CD4-positive, alpha-beta T cell treated with Interleukin-10 for 1 hour (primary cell): Measurements from ENCODE around the gene NRIP3.

Experiments used
- DNase-seq: peaks from one replicate; pipeline ENCODE4 v3.0.0-alpha.2; 2020

Gene NRIP3

DNA sequence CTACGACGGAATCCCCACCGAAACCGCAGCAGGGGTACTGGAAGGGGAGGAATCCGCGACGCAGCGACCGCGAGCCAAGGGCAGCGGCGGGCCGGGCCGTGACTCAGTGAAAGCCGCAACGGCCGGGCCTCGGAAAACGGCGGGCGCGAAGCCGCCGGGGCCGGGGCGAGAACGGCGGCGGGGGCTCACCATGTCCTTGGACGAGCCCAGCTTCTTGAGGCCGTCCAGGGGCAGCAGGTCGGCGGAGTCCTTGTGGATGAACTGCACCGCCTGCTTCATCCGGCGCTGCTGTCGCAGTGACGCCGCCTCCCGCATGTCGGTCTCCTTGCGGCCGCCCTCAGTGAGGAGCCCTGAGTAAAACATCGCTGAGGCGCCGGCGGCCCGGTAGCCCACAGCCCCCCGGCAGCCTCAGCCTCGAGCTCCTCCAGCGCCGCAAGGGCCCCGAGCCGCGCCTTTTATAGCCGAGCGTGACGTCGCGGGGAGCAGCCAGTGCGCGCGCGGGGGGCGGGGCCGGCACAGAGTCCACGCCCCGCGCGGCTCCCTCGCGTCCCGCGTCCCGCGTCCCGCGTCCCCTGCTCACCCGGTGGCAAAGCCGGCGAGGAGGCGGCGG is at the start of gene NRIP3:
NRIP3 (minus strand) TSS at position 429 of the 610 bp plus-strand sequence; CDS start at position 363, 66 bp downstream.
- peak; percentile 84 for DNase-seq

DNA sequence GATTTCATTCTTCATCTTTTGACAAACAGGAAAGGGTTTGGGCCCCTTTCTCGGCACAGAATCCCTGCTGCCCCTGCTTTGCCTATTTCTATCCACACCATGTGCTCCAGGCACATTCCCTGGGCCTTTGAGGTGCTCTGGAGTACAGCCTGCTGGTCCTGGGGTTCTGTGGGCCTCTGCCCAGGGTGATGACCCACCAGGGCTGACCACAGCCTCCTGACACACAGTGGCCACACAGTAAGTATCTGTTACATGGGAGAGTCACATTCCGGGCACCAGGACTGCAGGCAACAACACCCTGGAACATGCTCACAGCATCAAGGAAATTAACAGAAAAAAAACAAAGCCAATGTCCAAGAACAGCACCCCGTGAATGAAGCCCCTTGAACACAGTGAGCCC is 48.5 kb upstream of the NRIP3 start:
- DNase-seq, result no peak

DNA sequence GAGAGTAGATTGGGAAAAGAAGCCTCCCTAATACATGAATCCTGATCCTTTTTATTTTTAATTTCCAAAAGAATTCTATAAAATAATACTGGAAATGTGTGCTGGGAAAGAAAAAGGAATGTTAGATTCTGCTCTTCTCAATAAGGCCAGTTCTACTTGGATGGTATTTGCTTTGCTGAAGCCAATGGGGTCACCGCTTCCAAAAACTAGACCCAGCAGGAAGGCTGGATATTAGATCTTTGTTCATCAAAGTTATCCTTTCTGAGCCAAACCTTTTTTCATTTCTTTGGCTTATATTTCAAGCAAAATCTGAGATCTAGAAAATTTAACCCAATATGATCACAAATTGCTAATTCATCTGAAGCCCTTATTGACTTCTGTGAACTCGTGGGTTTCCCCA is 46.2 kb upstream of the NRIP3 start:
- DNase-seq, result no peak

DNA sequence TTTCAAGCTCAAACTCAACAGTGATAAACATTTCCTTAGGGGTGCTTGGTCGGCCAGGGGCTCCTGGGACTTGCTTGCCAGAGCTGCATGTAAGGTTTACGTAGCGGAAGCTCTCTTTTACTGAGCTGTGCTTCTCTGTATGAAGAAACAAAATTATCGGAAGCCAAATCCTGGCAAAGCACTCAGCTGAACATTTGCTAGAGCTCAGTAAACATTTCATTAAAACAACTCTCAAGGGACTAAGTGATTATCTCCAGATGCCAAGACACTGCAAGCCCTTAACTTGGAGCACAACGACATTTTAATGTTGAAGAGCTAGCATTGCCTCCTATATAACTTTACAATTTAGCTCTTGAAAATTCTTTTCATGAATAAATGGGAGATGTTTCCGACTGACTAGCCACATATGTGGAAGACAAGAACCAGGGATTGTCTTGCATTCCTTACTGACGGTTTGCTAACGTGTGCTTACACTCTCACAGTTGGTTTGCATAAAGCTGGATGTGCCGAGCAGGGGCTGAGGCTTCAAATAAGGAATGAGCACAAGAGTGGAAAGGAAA is 44.2 kb upstream of the NRIP3 start:
- no peak for DNase-seq

DNA sequence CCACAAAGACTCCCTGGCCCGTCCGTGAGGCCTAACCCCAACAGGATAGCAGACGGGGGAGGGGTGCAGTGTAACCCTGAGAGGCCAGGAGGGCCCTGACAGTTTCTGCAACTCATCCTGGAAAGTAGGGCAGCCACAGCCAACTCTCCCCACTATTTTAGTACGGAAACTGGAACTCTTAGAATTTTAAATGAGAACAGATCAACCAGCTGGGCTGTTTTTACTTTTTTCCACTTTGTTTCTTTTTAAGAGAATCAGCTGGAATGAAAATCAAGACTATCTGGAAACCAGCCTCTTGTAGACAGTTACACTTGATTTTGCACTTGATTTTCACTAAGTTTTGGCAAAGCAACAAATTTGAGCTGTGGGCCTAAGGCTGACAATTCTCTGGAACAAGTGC is 42.7 kb upstream of the NRIP3 start:
- no peak for DNase-seq

DNA sequence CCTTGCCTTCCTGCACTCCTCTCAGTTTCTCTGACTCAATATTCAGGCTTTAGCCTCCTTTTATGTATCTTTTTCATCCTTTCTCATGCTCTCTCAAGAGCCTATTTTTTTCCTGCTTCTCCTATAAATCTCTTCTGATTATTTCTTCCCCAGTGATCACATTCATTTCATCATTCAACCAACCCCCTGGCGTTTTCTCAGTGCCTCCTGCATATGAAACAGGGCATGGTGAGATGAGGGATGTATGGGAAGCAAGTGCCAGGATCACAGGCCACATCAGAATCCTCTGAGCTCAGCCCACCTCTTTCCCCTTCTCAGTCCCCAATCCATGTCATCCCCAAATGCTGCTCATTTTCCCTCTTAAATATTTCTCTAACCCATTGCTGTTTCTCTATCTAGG is 38.7 kb upstream of the NRIP3 start:
- no peak for DNase-seq

DNA sequence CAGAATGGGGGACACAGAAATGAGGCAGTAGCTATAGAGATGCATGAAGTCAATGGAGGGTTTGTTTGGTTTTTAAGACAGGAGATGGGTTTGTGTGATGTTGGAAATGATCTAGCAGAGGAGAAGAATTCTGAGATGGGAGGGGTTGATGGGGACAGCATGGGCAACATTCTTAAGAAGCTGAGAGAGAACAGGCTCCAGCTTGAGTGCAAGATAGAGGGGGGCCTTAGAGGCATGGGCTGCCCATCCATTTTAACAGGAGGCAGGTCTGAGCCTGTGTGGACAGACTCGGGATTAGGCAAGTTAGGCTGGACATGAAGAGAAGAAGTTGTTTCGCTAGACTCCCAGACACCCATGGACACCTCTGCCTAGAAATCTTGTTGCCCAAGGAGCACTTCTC is 37.9 kb upstream of the NRIP3 start:
- DNase-seq, result no peak

DNA sequence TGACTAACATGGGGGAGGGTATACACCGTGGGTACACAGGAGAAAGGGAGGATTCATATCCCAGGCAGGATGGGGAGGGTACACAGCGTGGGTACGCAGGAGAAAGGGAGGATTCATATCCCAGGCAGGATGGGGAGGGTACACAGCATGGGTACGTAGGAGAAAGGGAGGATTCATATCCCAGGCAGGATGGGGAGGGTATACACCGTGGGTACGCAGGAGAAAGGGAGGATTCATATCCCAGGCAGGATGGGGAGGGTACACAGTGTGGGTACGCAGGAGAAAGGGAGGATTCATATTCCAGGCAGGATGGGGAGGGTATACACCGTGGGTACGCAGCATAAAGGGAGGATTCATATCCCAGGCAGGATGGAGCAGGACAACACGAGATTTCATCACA is 36.6 kb upstream of the NRIP3 start:
- no peak for DNase-seq

DNA sequence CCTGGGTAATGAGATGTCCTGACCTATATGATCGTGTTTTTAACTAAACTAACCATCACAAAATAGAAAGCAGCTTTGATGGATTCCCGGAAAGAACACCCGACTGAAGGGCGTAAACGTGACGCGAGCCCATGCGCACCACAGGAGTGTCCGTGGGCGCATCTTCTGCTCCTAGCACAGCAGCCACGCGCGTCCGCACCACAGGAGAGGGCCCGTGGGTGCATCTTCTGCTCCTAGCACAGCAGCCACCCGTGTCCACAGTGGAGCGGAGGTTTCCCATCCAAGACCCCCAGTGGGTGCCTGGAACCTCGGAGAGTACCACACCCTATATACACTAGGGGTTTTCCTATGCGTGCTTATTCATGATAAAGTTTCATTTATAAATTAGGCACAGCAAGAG is 36.1 kb upstream of the NRIP3 start:
- no peak for DNase-seq

DNA sequence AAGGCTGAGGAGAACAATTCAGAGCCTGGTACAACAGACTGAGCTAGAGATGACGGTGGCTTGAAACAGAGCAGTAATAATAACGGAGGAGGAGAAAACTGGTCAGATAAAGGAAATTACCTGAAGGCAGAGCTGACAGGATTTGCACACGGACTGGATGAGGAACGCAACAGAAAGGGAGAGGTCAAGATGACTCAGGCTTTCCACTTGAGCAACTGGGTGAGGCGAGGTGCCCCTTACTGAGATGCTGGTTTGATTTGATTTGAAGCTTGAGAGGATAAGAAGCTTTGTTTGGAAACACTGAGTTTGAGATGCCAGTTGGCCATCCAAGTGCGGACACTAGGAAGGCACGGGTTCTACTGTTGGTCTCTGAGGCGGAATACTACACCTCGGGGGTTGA is 35.4 kb upstream of the NRIP3 start:
- DNase-seq, result no peak

DNA sequence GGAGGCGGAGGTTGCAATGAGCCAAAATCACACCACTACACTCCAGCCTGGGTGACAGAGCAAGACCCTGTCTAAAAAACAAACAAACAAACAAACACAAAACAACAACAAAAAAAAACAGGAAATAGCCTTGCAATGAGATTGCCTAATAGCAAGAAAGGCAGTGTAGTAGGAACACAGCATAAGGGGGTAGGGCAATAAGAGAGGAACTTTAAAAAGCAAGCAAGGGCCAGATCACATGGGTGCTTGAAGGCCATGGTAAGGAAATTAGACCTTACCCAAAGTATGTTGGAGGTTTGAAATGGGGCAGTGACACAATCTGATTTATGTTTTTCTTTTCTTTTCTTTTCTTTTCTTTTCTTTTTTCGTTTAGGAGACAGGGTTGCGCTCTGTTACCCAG is 34.7 kb upstream of the NRIP3 start:
- no peak for DNase-seq

DNA sequence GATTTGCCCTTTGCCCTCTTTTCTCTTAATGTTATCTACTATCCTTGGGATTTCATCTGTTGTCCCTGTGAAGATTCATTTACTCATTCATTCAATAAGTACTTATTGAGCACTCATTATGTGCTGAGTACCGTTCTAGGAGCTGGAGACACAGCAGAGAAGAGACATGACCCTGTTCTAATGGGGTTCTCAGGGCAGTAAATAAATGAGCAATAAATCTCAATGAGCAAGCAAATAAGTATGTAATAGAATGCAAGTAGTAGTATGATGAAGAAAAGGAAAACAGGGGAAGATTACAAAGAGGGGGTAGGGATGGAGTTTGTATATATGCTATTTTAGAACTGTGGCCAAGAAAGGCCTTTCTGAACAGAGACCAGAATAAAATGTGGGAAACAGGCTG is 34.2 kb upstream of the NRIP3 start:
- DNase-seq, result no peak

DNA sequence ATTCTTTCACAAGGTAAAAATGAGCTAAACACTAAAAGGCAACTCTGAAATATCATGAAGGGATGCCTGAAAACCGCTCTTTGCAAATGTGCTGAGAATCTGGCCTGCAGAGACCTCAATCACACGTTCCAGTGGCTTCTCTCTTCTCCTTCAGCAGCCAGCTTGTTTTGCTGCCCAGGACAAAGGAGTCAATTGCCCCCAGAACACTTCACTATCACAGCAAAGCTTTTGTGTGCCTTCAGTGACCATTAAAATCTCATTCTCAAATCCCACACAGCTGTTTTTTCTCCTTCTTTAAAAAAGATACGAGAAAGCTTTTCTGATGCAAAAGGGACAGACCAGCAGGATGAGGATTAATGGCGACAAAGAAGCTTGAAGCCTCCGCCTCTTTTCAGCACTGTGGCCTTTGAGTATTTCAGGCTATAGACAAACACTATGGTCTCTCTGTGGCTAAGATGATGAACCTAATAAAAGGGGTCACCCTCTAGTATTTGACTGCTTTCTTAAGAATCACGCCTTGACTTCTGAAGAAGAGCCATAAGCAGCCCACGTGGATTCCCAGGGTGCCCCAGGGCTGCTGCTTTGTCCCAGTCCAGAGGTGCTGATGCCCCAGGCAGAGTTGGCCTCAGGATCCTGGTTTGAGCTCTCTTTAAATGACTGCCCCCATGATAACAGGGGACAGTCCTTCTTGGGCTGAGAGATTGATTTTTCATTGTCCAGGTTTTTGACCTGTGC is 33.4 kb upstream of the NRIP3 start:
- DNase-seq, result no peak

DNA sequence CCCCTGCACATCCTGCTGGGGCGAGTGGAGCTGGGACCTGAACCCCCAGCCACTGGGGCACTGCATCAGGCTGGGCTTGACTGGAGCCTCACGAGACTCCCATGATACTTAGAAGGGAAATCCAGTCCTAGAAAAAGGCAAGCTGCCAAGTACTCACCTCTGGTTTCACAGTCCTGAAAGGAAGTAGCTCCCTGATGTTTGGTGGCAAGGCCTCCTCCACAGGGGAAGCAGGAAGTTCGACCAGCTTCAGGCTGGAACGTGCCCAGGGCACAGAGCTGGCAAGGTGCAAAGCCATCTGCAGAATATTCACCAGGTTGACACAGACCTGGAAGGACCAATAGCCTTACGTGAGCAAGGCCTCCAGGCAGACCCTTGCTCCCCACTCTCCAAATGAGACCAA is 26.8 kb upstream of the NRIP3 start:
- no peak for DNase-seq

DNA sequence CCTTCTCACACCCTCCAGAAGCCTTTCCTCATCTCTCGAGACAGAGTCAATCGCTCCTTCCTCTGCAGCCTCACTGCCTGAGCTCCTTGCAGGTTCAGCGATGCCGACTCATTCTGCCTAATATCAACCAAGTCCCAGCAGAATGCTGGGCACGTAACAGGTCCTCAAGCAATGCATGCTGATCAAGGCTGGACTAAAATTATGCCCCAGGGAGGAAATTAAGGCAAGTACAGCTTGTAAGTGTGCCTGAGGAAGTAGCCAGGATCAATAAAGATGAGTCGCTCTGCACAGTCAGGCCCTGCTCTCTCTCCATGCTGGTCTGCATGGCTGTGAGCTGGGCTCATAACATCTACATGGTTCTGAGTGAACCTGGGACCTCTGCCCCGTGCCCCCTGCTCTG is 25.6 kb upstream of the NRIP3 start:
- DNase-seq, result no peak

DNA sequence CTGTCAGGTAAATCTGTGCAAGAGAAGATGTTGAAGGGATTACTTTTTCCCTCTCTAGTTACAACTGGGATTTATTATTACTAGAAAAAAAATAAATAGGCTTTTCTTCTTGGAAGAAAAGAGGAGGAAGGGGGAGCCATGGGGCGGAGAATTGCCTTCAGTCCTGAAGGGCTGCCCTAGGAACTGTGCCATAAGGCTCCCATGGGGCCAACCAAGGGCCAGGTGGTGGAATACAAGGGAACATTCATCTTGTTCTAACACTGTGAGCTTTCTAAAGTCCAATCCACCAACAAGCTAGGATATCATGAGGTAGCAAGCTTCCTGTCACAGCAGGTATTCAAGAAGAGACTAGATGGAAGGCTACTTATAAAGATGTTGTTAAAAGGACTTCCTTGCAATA is 24.8 kb upstream of the NRIP3 start:
- no peak for DNase-seq

DNA sequence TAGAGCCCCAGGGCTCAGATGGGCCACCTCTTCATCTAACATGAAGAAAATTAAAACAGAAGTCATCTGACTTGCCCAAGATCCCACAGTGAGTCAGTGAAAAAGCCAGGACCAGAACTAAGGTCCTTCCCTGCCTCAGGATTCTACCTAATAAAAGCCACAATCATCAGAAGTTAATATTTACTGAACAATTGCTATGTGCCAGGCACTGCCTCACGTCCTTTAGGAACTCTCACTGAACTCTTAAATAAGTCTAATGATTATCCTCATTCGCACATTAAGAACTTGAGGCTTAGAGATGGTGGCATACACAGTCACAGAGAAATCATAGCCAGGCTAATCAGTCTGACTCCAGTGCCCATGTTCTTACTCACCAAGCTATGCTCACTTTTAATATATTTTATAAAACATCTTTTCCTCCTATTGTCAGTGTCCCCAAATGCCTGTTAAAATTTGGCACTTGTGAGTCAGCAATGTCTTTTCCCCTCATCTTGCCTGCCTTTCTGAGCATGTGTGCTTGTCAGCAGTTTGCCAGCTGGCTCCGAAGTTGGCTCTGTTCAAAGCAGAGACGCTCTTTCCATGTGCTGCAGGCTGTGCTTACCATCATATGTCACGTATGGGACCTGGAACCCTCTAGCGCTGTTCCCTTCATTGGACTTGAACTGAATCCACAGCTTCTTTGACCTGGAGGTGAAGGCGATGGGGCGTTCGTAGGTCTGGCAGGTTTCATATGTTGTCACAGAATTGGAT is 21.5 kb upstream of the NRIP3 start:
- DNase-seq, result no peak

DNA sequence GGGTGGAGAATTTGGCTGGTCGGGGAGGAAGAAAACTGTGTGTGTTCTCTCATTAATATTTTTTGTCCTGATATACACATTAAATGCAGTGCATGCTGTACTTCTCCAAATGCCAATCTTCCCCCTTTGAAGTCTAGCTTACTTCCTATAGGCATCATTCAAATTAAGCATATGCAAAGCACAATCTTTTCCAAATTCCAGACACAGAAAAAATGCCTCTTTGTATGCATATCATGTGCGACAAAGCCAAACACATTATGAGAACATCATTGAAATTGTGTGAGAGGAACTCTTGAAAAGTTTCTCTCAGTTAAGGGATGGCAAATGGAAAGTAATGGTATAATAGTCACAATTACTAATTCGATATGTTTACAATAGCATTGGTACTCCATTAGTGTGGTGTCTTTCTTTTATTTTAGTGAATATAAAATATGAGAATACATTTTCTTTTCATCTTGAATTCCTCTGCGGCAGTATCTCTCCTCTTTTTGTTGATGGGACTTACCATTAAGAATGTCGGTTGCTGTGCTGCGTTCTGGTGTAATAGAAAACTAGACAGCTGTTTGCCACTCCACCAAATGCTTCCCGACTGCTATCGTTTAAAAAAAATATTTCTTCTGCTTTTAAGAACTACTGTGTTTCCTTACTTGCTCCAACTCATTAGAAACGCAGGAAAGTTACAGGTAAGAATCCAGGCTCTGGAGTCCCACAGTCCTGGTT is 19.3 kb upstream of the NRIP3 start:
- DNase-seq, result no peak

DNA sequence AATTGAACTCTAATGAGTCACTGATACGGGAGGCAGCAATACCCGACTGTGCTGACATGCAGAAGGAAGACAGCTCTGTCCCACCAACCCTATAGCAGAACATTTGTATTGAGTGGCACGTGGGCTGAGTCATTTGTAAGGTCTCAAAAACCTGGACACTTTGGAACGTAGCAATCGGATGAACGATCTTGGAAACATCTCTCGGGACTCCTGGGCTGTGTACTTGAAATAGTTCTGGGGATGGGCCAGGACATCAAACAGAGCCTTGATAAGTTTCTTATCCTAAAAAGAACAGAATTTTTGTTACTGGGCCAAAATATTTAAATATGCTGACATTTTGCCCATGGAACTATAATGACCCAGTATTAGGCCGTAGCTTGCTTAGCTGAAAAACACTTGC is 17.1 kb upstream of the NRIP3 start:
- DNase-seq, result no peak

DNA sequence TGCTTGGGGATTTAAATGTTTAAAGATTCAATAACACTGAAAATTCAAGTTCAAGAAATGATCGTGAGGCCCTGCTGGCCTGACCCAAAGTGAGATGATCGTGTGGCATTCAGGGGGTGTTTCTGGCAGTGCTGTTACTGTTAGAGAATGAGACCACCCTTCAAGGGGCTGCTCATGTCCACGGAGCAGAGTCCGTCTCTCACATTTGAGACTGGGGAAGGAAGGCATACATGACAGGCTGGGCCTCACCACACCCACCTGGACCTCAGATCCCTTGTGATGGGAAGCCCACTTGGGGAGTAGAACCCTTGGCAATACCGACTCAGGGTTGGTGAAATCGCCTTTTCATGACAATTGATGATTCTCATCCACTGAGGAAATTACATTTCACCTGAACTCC is 16.1 kb upstream of the NRIP3 start:
- no peak for DNase-seq

DNA sequence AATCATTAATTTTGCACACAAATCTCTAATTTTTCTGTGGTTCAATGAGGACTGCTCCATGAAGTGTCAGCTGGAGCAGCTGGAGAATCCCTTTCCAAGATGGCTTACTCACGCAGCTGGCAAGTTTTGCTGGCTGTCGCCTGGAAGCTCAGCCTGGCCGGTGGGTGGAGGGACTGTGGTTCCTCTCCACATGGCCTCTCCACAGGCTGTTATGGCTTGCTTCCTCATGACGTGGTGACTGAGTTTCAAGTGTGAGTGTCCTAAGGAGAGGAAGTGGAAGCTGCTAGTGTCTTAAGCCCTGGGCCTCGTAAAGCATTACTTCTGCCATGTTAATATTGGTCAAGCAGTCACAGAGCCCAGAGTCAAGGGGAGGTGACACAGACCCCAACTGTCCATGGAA is 14.0 kb upstream of the NRIP3 start:
- peak; percentile 15 for DNase-seq

DNA sequence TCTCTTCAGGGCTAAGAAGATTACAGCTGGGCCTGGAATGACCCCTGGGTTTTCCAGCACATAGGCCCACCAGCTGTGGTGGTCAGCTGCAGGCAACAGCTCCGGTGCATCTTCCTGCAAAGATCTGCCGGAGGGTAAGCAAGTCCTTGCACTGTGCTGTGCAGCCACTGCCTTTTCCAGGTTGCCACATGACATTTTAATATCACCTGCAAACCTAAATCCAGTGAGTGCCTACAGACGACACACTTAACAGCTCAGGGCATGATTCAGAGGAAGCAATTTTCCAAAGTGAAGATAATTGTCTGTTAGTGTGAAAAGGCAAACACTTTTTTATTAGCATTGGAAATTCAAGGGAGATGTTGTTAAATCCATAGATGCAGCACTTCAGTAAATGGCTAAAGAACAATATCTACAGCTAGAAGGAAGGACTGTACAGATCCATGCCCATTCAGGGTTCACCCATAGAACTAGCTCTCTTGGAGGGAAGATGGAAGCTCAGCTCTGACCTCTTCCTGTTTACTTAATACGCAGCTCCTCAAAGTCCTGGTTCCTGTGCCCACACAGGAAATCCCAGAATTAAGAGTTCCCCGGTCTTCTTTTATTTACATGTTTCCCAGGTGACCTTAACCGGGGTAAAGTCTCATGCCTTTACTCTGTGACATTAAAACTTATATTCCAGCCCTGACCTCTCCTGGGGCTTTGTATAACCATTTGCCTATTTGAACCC is 13.3 kb upstream of the NRIP3 start:
- DNase-seq, result no peak

DNA sequence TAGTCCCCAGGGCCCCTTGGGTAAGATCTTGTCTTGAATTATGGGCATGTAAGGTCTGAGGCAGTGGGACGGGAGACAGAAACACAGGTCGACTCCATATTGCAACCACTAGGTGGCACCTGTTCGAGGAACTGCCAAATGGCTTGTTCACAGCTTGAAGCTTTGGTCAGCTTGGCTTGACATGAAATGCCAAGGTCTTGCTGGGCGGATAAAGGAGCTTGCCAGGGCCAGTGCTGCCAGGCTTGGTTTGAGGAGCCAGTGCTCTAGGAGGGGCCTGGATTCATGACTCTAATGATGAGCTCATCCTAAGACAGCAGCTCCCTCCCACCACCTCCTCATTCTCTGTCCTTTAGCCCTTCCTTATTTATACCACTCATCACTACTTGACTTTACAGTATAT is 11.9 kb upstream of the NRIP3 start:
- DNase-seq, result peak; percentile 71
